ENCODE data around the gene TNRC6C.

- no peak for TF ChIP-seq REST (IDR thresholded peaks at IDR 0.05; ENCODE audit: unreplicated experiment)
- no peak for TF ChIP-seq CTCF (conservative IDR thresholded peaks at IDR 0.05; ENCODE audit: low read depth in 2 of 2)
- no peak for TF ChIP-seq EZH2phosphoT487 (IDR thresholded peaks at IDR 0.05; ENCODE audit: unreplicated experiment)
- TF ChIP-seq EZH2 (IDR thresholded peaks at IDR 0.05; ENCODE audit: low read depth, unreplicated experiment), result no peak
- TF ChIP-seq ETS1 (IDR thresholded peaks at IDR 0.05), result no peak
Measured at GRCh38 chr17:78124836-78125137, 166.3 kb downstream of the TNRC6C start.

All from GM23338 (cell line).